ENCODE results near the gene ADCY5.

ADCY5 gene

DNA sequence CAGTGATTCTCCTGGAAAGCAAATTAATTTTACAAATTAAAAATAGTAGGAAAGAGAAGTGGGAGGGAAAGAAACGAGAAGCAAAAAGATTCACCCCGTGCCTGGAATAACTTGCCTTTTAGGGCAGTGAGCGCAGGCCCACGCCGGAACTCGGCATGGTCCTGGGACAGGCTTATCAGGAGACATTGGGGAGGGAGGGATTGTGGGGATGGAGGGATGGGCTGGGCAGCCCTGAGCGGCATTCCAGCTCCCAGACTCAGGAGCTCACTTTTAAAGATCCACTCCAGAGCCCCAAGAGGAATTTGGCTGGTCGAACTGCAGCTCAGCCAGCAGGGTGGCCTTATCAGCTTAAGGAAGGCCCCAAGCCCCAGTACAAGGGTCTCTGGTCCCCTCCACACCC is 117.9 kb downstream of the ADCY5 start:
- Histone ChIP-seq H4K20me1 (ENCODE audit: insufficient read depth, low read length) (no peaks in the 10 kb centered on the region), H3F3A (ENCODE audit: insufficient read depth, low read length) (no peaks in the 10 kb centered on the region), H3K9me2 (ENCODE audit: low read depth, low read length) (no peaks in the 10 kb centered on the region), H3K4me2 (ENCODE audit: low read length) (no peak overlapping the region), H2AFZ (ENCODE audit: low read length) (no peak overlapping the region), H3K79me2 (ENCODE audit: insufficient read depth, low read length) (no peaks in the 10 kb centered on the region), H3K36me3 (ENCODE audit: insufficient read depth, low read length) (no peaks in the 10 kb centered on the region), H3K9ac (ENCODE audit: low read length) (no peak overlapping the region), H3K4me3 (ENCODE audit: low read depth, low read length, poor library complexity, severe bottlenecking) (no peak overlapping the region), H3K27me3 (ENCODE audit: insufficient read depth, low read length) (no peaks in the 10 kb centered on the region), H3K27ac (ENCODE audit: low read depth, low read length, poor library complexity, severe bottlenecking) (no peak overlapping the region), H3K9me3 (ENCODE audit: low read length) (no peaks in the 10 kb centered on the region), H3K4me1 (ENCODE audit: insufficient read depth, low read length, severe bottlenecking) (no peaks in the 10 kb centered on the region)
- TF ChIP-seq, protein P1, sequence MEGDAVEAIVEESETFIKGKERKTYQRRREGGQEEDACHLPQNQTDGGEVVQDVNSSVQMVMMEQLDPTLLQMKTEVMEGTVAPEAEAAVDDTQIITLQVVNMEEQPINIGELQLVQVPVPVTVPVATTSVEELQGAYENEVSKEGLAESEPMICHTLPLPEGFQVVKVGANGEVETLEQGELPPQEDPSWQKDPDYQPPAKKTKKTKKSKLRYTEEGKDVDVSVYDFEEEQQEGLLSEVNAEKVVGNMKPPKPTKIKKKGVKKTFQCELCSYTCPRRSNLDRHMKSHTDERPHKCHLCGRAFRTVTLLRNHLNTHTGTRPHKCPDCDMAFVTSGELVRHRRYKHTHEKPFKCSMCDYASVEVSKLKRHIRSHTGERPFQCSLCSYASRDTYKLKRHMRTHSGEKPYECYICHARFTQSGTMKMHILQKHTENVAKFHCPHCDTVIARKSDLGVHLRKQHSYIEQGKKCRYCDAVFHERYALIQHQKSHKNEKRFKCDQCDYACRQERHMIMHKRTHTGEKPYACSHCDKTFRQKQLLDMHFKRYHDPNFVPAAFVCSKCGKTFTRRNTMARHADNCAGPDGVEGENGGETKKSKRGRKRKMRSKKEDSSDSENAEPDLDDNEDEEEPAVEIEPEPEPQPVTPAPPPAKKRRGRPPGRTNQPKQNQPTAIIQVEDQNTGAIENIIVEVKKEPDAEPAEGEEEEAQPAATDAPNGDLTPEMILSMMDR (IDR thresholded peaks at IDR 0.05; ENCODE audit: low read length): no peak
- TF ChIP-seq EZH2 (IDR thresholded peaks at IDR 0.05; ENCODE audit: borderline replicate concordance, low read length): no peak

DNA sequence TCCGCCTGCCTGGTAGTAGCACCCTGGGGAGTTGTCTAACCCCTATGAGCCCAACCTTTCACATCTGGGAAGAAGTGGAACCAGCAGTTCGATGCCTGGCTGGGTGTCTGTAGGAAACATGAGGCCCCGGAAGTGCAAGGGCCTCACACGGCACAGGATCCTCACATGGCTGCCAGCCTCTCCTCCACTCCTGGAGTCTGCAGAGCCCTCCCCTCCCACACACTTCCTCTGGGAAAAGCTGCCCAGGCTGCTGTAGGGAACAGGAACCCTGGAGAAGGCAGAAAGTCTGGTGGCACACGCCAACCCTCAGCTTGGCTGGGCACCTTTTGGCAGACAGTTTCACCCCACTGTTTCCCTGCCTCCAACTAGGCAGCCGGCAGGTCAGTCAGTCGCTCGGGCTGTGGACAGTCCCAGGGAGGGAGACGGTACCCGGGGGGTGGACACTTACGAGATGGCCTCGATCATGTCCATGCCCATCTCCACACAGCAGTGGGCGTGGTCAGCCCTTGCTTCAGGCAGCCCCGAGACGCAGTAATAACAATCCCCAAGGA is 118.4 kb downstream of the ADCY5 start:
- Histone ChIP-seq H3K9ac (ENCODE audit: low read length) (no peak overlapping the region), H2AFZ (ENCODE audit: low read length) (no peak overlapping the region), H3K9me3 (ENCODE audit: low read length) (no peaks in the 10 kb centered on the region), H4K20me1 (ENCODE audit: insufficient read depth, low read length) (no peaks in the 10 kb centered on the region), H3K79me2 (ENCODE audit: insufficient read depth, low read length) (no peaks in the 10 kb centered on the region), H3K36me3 (ENCODE audit: insufficient read depth, low read length) (no peaks in the 10 kb centered on the region), H3K9me2 (ENCODE audit: low read depth, low read length) (no peaks in the 10 kb centered on the region), H3K4me2 (ENCODE audit: low read length) (no peak overlapping the region), H3F3A (ENCODE audit: insufficient read depth, low read length) (no peaks in the 10 kb centered on the region), H3K27me3 (ENCODE audit: insufficient read depth, low read length) (no peaks in the 10 kb centered on the region), H3K4me3 (ENCODE audit: low read depth, low read length, poor library complexity, severe bottlenecking) (no peak overlapping the region), H3K27ac (ENCODE audit: low read depth, low read length, poor library complexity, severe bottlenecking) (no peak overlapping the region), H3K4me1 (ENCODE audit: insufficient read depth, low read length, severe bottlenecking) (no peaks in the 10 kb centered on the region)
- TF ChIP-seq, protein P1 (IDR thresholded peaks at IDR 0.05; ENCODE audit: low read length): no peak
- no peak for TF ChIP-seq EZH2 (IDR thresholded peaks at IDR 0.05; ENCODE audit: borderline replicate concordance, low read length)

DNA sequence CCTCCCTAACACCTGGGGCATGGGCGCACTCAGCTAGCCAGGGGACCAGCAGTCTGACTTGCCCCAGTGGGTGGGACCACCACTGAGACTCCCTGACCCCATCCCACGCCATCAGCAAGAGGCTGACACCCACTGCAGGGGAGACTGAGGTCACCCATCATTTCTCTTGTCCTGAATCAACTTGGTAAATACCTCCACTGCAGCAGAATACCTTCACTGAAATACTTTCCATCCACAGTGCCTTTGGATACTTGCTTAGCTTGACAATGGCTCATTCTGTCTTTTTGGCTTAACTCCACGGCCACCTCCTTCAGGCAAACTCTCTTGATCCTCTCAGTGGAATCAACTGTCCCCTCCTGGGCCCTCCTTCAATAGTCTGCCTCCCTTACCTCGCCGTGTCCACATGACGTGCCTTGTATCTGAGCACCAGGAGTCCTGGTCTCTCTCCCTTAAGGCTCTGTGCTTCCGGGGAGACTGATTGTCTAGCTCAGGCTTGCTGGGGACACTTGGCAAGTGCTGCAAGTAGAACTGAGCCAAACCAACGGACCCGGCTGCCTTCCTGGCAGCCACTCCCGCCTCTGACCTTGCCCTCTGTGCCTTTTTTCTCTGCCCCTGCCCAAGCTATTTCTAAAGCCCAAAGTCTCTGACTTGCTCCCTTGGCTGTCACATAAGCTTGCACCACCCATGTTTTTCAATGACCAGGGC is 119.1 kb downstream of the ADCY5 start:
- no peaks in the 10 kb centered on the region for H3F3A ChIP-seq (ENCODE audit: insufficient read depth, low read length)
- no peak overlapping the region for H3K4me2 ChIP-seq (ENCODE audit: low read length)
- TF ChIP-seq, protein P1 (IDR thresholded peaks at IDR 0.05; ENCODE audit: low read length): no peak
- TF ChIP-seq EZH2 (IDR thresholded peaks at IDR 0.05; ENCODE audit: borderline replicate concordance, low read length): no peak
- no peak overlapping the region for H3K9ac ChIP-seq (ENCODE audit: low read length)
- no peaks in the 10 kb centered on the region for H3K36me3 ChIP-seq (ENCODE audit: insufficient read depth, low read length)
- no peak overlapping the region for H3K27ac ChIP-seq (ENCODE audit: low read depth, low read length, poor library complexity, severe bottlenecking)
- no peaks in the 10 kb centered on the region for H3K4me1 ChIP-seq (ENCODE audit: insufficient read depth, low read length, severe bottlenecking)
- H3K79me2 ChIP-seq (ENCODE audit: insufficient read depth, low read length): no peaks in the 10 kb centered on the region
- H3K4me3 ChIP-seq (ENCODE audit: low read depth, low read length, poor library complexity, severe bottlenecking): no peak overlapping the region
- no peaks in the 10 kb centered on the region for H4K20me1 ChIP-seq (ENCODE audit: insufficient read depth, low read length)
- H3K9me2 ChIP-seq (ENCODE audit: low read depth, low read length): no peaks in the 10 kb centered on the region
- no peaks in the 10 kb centered on the region for H3K9me3 ChIP-seq (ENCODE audit: low read length)
- H3K27me3 ChIP-seq (ENCODE audit: insufficient read depth, low read length): no peaks in the 10 kb centered on the region
- no peak overlapping the region for H2AFZ ChIP-seq (ENCODE audit: low read length)

Measured in OCI-LY1 (cell line).